Measurements from ENCODE around the gene ZSCAN5C. TPM values are rescaled to one million over a fixed set of nuclear protein-coding genes. Genes with fewer than 3 reads are reported as not detected.

Gene ZSCAN5C
- total RNA-seq, 4 donors from 2014 or later: not detected

GRCh38 chr19:56258272-56258671 is 56.2 kb downstream of the ZSCAN5C start:
- Histone ChIP-seq H3K4me1 (no peaks in the 10 kb centered on the region), H3K36me3 (no peaks in the 10 kb centered on the region), H3K9me3 (no peaks in the 10 kb centered on the region), H3K27ac (replicated peaks in 1 of 4) (no peak overlapping the region), H3K4me3 (no peak overlapping the region), H3K27me3 (peaks cover 0 to 26% (median 2%) of the 10 kb centered on the region in 4 donors)
- TF ChIP-seq POLR2A (IDR thresholded peaks at IDR 0.05; ENCODE audit: low read depth) (no peak), EP300 (IDR thresholded peaks at IDR 0.05) (no peak), CTCF (IDR thresholded peaks at IDR 0.05) (no peak), POLR2AphosphoS5 (IDR thresholded peaks at IDR 0.05) (no peak)
- no peak for DNase-seq (ENCODE audit: extremely low spot score)
- intact Hi-C loops (cut with DNase I): no loop called here
- 93% methylated on average over 11 of the region's 12 CpGs for WGBS

Other genes with a start within 250 kb of the ZSCAN5C start
- gene NLRP5, start 215.5 kb upstream of the ZSCAN5C start, total RNA-seq: not detected
- 10 to 100 TPM; 15.0 to 34.2 (median 28.4) TPM for gene ZNF787, start 81.0 kb upstream of the ZSCAN5C start, total RNA-seq
- gene ZNF444, start 61.0 kb upstream of the ZSCAN5C start, total RNA-seq: 10 to 100 TPM; 32.0 to 78.2 (median 52.1) TPM
- not detected for gene GALP, start 26.3 kb upstream of the ZSCAN5C start, total RNA-seq
- gene ZSCAN5B, start 4.5 kb upstream of the ZSCAN5C start, total RNA-seq: 1 to 10 TPM in 1 of 4 donors, not detected in 3; 1.2 TPM
- 1 to 10 TPM in 1 of 4 donors, not detected in 3; 2.9 TPM for gene EDDM13, start 70.5 kb downstream of the ZSCAN5C start, total RNA-seq
- 1 to 10 TPM; 3.7 to 9.9 (median 6.7) TPM for gene ZSCAN5A, start 112.6 kb downstream of the ZSCAN5C start, total RNA-seq
- 1 to 10 TPM; 4.1 to 5.5 (median 4.8) TPM for gene ZNF582, start 191.3 kb downstream of the ZSCAN5C start, total RNA-seq
- gene ZNF583, start 202.1 kb downstream of the ZSCAN5C start, total RNA-seq: 10 to 100 TPM in 1 of 4 donors, 1 to 10 TPM in 3; 3.8 to 11.8 (median 6.6) TPM